GM12873 (cell line): ENCODE data around the gene SLIRP.

ENCODE experiments used
- TF ChIP-seq, protein P1 (sequence below): IDR thresholded peaks from 2 replicates; pipeline ENCODE4 v1.5.1; 2012; ENCODE audit warnings: low read depth, mild to moderate bottlenecking, moderate library complexity, low read length, control low read depth; ENCODE audit not compliant: insufficient read depth; ENCODE audit errors: missing control alignments

SLIRP gene

GRCh38 chr14:77763978-77764377, 56.1 kb downstream of the SLIRP start:
- TF ChIP-seq, protein P1, sequence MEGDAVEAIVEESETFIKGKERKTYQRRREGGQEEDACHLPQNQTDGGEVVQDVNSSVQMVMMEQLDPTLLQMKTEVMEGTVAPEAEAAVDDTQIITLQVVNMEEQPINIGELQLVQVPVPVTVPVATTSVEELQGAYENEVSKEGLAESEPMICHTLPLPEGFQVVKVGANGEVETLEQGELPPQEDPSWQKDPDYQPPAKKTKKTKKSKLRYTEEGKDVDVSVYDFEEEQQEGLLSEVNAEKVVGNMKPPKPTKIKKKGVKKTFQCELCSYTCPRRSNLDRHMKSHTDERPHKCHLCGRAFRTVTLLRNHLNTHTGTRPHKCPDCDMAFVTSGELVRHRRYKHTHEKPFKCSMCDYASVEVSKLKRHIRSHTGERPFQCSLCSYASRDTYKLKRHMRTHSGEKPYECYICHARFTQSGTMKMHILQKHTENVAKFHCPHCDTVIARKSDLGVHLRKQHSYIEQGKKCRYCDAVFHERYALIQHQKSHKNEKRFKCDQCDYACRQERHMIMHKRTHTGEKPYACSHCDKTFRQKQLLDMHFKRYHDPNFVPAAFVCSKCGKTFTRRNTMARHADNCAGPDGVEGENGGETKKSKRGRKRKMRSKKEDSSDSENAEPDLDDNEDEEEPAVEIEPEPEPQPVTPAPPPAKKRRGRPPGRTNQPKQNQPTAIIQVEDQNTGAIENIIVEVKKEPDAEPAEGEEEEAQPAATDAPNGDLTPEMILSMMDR, result no peak
